SK-N-SH (cell line): ENCODE data around the gene WWP2. TPM values are rescaled to one million over a fixed set of nuclear protein-coding genes. Genes with fewer than 3 reads are reported as not detected.

Source experiments
- CTCF ChIA-PET: fragments of 300-600, 350-600 bp; formaldehyde crosslinking; extraction: SDS; loops from one replicate; lab custom pipeline; 2021; lab: Yijun Ruan, JAX
- POLR2A ChIA-PET: fragments of 350-600 bp; sonication (Branson Sonifier 250); formaldehyde crosslinking; extraction: SDS; loops from one replicate; lab custom pipeline; 2020; ENCODE audit warnings: antibody characterized with exemption, inconsistent platforms; lab: Yijun Ruan, JAX
- DNase-seq: peaks from one replicate; pipeline ENCODE4 v3.0.0; 2012
- H2AFZ ChIP-seq: fragments of 200-600 bp; sonication (generic); 2 replicates; pipeline ENCODE4 v1.8.1; 2016; ENCODE audit warnings: antibody characterized with exemption, mild to moderate bottlenecking, low read depth
- H3F3A ChIP-seq: fragments of 200-600 bp; sonication (generic); replicated peaks from 2 replicates; pipeline ENCODE3; 2016; ENCODE audit warnings: antibody characterized with exemption, mild to moderate bottlenecking; ENCODE audit not compliant: insufficient read depth
- H3K27ac ChIP-seq, 2 experiments: fragments of 200-500 bp in 1 of 2; fragments of 200-600 bp in 1 of 2; sonication (Bioruptor generic) in 1 of 2; sonication (generic), shearing (Covaris generic) in 1 of 2; 2 replicates each; pipeline versions ENCODE4 v1.5.1 to v1.6.1; 2014 to 2016; ENCODE audit warnings: low read depth in 2 of 2, inconsistent platforms in 1 of 2, low read length in 1 of 2, mild to moderate bottlenecking in 1 of 2, mixed read lengths in 1 of 2
- H3K27me3 ChIP-seq: fragments of 200-600 bp; sonication (generic), shearing (Covaris generic); 2 replicates; pipeline ENCODE4 v1.6.1; 2016; ENCODE audit warnings: mixed run types; ENCODE audit not compliant: insufficient read depth
- H3K36me3 ChIP-seq, 2 experiments: fragments of 200-500 bp in 1 of 2; fragments of 200-600 bp in 1 of 2; sonication (Bioruptor generic) in 1 of 2; sonication (generic) in 1 of 2; replicated peaks in 1 of 2; 2 replicates each; pipeline versions ENCODE3 to v1.5.1; 2014 to 2016; ENCODE audit warnings: low read length in 1 of 2, mild to moderate bottlenecking in 1 of 2; ENCODE audit not compliant: insufficient read depth in 2 of 2, control insufficient read depth in 1 of 2
- H3K4me1 ChIP-seq, 2 experiments: fragments of 200-500 bp in 1 of 2; fragments of 200-600 bp in 1 of 2; sonication (Bioruptor generic) in 1 of 2; sonication (generic), shearing (Covaris generic) in 1 of 2; 2 replicates each; pipeline versions ENCODE4 v1.5.1 to v1.6.1; 2014 to 2016; ENCODE audit warnings: low read depth in 1 of 2, low read length in 1 of 2, mixed run types in 1 of 2; ENCODE audit not compliant: insufficient read depth in 2 of 2, control insufficient read depth in 1 of 2
- H3K4me2 ChIP-seq: fragments of 200-600 bp; sonication (generic), shearing (Covaris generic); 2 replicates; pipeline ENCODE4 v1.6.1; 2017; ENCODE audit warnings: mixed run types
- H3K4me3 ChIP-seq, 2 experiments: fragments of 200-500 bp in 1 of 2; fragments of 200-600 bp in 1 of 2; sonication (Bioruptor generic) in 1 of 2; sonication (generic), shearing (Covaris generic) in 1 of 2; 2 replicates each; pipeline versions ENCODE4 v1.5.1 to v1.8.1; 2014 to 2016; ENCODE audit warnings: low read depth in 2 of 2, inconsistent platforms in 1 of 2, low read length in 1 of 2, mild to moderate bottlenecking in 1 of 2, mixed read lengths in 1 of 2, moderate library complexity in 1 of 2
- H3K79me2 ChIP-seq: fragments of 200-600 bp; sonication (generic); 2 replicates; pipeline ENCODE4 v1.8.1; 2017; ENCODE audit warnings: mild to moderate bottlenecking; ENCODE audit not compliant: insufficient read depth
- H3K9ac ChIP-seq: fragments of 200-600 bp; sonication (generic); 2 replicates; pipeline ENCODE4 v1.6.1; 2017; ENCODE audit warnings: mixed run types
- H3K9me2 ChIP-seq: fragments of 200-600 bp; sonication (generic); 2 replicates; pipeline ENCODE4 v1.6.1; 2017; ENCODE audit warnings: mixed run types
- H3K9me3 ChIP-seq: fragments of 200-600 bp; sonication (generic); 2 replicates; pipeline ENCODE4 v1.6.1; 2017; ENCODE audit warnings: mixed run types, mild to moderate bottlenecking, moderate library complexity
- H4K20me1 ChIP-seq: fragments of 200-600 bp; sonication (generic); 2 replicates; pipeline ENCODE4 v1.6.1; 2017; ENCODE audit warnings: mild to moderate bottlenecking, mixed run types; ENCODE audit not compliant: insufficient read depth
- CHD2 ChIP-seq: fragments of 150-350 bp; IDR thresholded peaks from 2 replicates; pipeline ENCODE4 v1.6.1; 2018; ENCODE audit warnings: low read length; ENCODE audit not compliant: partially characterized antibody
- CTCF ChIP-seq: fragments of 200-600 bp; sonication (generic); IDR thresholded peaks from 2 replicates; pipeline ENCODE4 v1.6.1; 2017; ENCODE audit warnings: antibody characterized with exemption, mild to moderate bottlenecking, moderate library complexity
- FOSL2 ChIP-seq: IDR thresholded peaks from 2 replicates; pipeline ENCODE4 v1.4.0; 2012; ENCODE audit warnings: low read depth, mild to moderate bottlenecking, moderate library complexity, borderline replicate concordance
- NFIC ChIP-seq: IDR thresholded peaks from 2 replicates; pipeline ENCODE4 v1.4.0; 2012; ENCODE audit warnings: borderline replicate concordance
- RAD21 ChIP-seq: IDR thresholded peaks from 2 replicates; pipeline ENCODE4 v1.6.1; 2012; ENCODE audit warnings: mild to moderate bottlenecking, low read length
- RFX5 ChIP-seq: IDR thresholded peaks from 2 replicates; pipeline ENCODE4 v1.6.1; 2012; ENCODE audit warnings: mild to moderate bottlenecking, improper control_type of control experiment, low read length
- SMC3 ChIP-seq: IDR thresholded peaks from 2 replicates; pipeline ENCODE4 v1.6.1; 2012; ENCODE audit warnings: low read depth, low read length, improper control_type of control experiment
- TAF1 ChIP-seq: IDR thresholded peaks from 2 replicates; pipeline ENCODE4 v1.6.1; 2012; ENCODE audit warnings: low read depth, mild to moderate bottlenecking, low read length, moderate library complexity, borderline replicate concordance
- USF1 ChIP-seq: IDR thresholded peaks from 2 replicates; pipeline ENCODE4 v1.4.0; 2012; ENCODE audit warnings: low read depth, borderline replicate concordance
- WGBS: methylation state at CpG from one replicate; pipeline ENCODE4 v1.1.6; 2017; ENCODE audit warnings: low lambda C conversion rate; 5-methylcytosine and 5-hydroxymethylcytosine counted together
- polyA plus RNA-seq, 3 experiments: library from polyadenylated mRNA; depleted of rRNA; stranded (reverse); fragments of >200 nt; gene quantifications; 2 replicates each; pipeline ENCODE4 v1.2.3, GENCODE V29; 2012

The WWP2 gene
- polyA plus RNA-seq, 1 of the 3 experiments (the other 2 are of a cell fraction), result 13.3 TPM

GRCh38 chr16:69859105-69859989 lies 97.2 kb downstream of the WWP2 start:
- peak; percentile 36 for DNase-seq

More at GRCh38 chr16:69859105-69859989, 97.2 kb downstream of the WWP2 start:
- Histone ChIP-seq H3F3A (no peaks in the 10 kb centered on the region), H4K20me1 (no peaks in the 10 kb centered on the region), H3K9ac (no peak overlapping the region), H2AFZ (no peak overlapping the region), H3K4me2 (no peak overlapping the region), H3K4me3 (no peak overlapping the region), H3K4me1 (peaks cover 0 to 2% of the 10 kb centered on the region in 2 experiments; a peak in 2 of 4 replicates), H3K9me3 (no peaks in the 10 kb centered on the region), H3K9me2 (no peaks in the 10 kb centered on the region), H3K79me2 (no peaks in the 10 kb centered on the region), H3K27ac (no peak overlapping the region), H3K27me3 (no peaks in the 10 kb centered on the region), H3K36me3 (no peaks in the 10 kb centered on the region)
- POLR2A ChIA-PET, result no interaction called here
- WGBS, result 77% methylated on average over 20 of the region's 20 CpGs
- CTCF ChIA-PET, result interaction anchor here (0.9 to 1.4 kb wide), 9 partner anchors 10 to 68 kb away, joined by 3 to 7 read pairs (median 3); no protein-coding TSS in a partner anchor
- no peak for TF ChIP-seq FOSL2
- peak; percentile 36 for TF ChIP-seq RAD21
- no peak for TF ChIP-seq NFIC
- TF ChIP-seq USF1, result no peak
- TF ChIP-seq CTCF, result peak; percentile 12; the same call in 1 of the 2 replicates
- no peak for TF ChIP-seq TAF1
- no peak for TF ChIP-seq CHD2
- no peak for TF ChIP-seq RFX5
- peak; percentile 24; the same call in 1 of the 2 replicates for TF ChIP-seq SMC3
